Neuron (in vitro differentiated cells): ENCODE results near the gene PRKAR2A.
"Not testable (repeated sequence)": the region's sequence is repeated elsewhere in the genome, so short reads cannot be mapped to it uniquely, and the experiment has no call there.

Source experiments
- H2AFZ ChIP-seq: one replicate; pipeline ENCODE4 v1.6.1; 2013; ENCODE audit warnings: low read depth, mild to moderate bottlenecking, inconsistent platforms, low read length, moderate library complexity
- H3K27me3 ChIP-seq: one replicate; pipeline ENCODE4 v1.6.1; 2013; ENCODE audit warnings: low read length; ENCODE audit not compliant: insufficient read depth
- H3K36me3 ChIP-seq: one replicate; pipeline ENCODE4 v1.6.1; 2013; ENCODE audit warnings: low read length; ENCODE audit not compliant: insufficient read depth
- H3K4me1 ChIP-seq: one replicate; pipeline ENCODE4 v1.6.1; 2013; ENCODE audit warnings: low read length; ENCODE audit not compliant: insufficient read depth
- H3K4me3 ChIP-seq: 2 replicates; pipeline ENCODE4 v1.5.1; 2013; ENCODE audit warnings: mild to moderate bottlenecking, low read length, moderate library complexity
- H3K9me3 ChIP-seq: one replicate; pipeline ENCODE4 v1.6.1; 2013; ENCODE audit warnings: low read length

The PRKAR2A gene

GRCh38 chr3:48747706-48748105 lies 100.0 kb downstream of the PRKAR2A start:
- Histone ChIP-seq H3K4me3 (no peak overlapping the region), H2AFZ (no peak overlapping the region), H3K27me3 (no peaks in the 10 kb centered on the region), H3K4me1 (peaks cover 5% of the 10 kb centered on the region), H3K36me3 (peaks cover 16% of the 10 kb centered on the region), H3K9me3 (no peaks in the 10 kb centered on the region)

DNA sequence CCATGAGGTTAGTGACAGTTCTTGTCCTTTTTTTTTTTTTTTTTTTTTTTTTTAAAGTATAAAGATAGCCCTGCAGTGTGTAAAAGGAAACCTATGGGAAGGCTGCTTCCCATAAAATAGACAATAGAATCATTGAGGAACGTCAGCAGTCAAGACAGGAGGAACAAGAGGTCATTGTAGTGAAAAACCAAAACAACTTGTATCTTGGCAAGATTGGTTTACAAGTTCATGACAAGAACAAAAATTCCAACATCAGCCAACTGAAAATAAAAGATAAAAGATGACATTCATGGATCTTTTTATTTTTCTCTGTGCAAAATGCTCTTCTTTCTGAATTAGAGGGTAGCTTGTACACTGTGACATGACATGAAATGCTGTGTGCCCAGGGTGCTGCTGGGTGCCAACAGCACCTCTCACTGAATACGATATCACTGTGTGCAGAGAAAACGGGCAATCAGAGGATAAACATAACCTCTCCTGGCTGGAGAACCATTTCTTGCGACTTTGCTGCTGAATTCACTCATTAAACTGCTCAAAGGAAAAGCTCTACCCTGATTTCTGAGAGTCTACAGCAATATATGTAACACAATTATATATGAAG lies 100.6 kb downstream of the PRKAR2A start:
- Histone ChIP-seq H3K9me3 (no peaks in the 10 kb centered on the region), H3K4me3 (no peak overlapping the region), H3K27me3 (no peaks in the 10 kb centered on the region), H2AFZ (no peak overlapping the region), H3K36me3 (peaks cover 14% of the 10 kb centered on the region), H3K4me1 (peaks cover 5% of the 10 kb centered on the region)

GRCh38 chr3:48743773-48744172 lies 103.9 kb downstream of the PRKAR2A start:
- H3K9me3 ChIP-seq: no peaks in the 10 kb centered on the region
- H3K36me3 ChIP-seq: peaks cover 5% of the 10 kb centered on the region
- no peaks in the 10 kb centered on the region for H3K27me3 ChIP-seq
- no peak overlapping the region for H2AFZ ChIP-seq
- H3K4me1 ChIP-seq: peaks cover 9% of the 10 kb centered on the region
- H3K4me3 ChIP-seq: no peak overlapping the region

GRCh38 chr3:48741226-48741625 lies 106.4 kb downstream of the PRKAR2A start:
- not testable (repeated sequence) for H3K4me3 ChIP-seq, H3K4me1 ChIP-seq, H2AFZ ChIP-seq, H3K36me3 ChIP-seq, H3K27me3 ChIP-seq, H3K9me3 ChIP-seq

DNA sequence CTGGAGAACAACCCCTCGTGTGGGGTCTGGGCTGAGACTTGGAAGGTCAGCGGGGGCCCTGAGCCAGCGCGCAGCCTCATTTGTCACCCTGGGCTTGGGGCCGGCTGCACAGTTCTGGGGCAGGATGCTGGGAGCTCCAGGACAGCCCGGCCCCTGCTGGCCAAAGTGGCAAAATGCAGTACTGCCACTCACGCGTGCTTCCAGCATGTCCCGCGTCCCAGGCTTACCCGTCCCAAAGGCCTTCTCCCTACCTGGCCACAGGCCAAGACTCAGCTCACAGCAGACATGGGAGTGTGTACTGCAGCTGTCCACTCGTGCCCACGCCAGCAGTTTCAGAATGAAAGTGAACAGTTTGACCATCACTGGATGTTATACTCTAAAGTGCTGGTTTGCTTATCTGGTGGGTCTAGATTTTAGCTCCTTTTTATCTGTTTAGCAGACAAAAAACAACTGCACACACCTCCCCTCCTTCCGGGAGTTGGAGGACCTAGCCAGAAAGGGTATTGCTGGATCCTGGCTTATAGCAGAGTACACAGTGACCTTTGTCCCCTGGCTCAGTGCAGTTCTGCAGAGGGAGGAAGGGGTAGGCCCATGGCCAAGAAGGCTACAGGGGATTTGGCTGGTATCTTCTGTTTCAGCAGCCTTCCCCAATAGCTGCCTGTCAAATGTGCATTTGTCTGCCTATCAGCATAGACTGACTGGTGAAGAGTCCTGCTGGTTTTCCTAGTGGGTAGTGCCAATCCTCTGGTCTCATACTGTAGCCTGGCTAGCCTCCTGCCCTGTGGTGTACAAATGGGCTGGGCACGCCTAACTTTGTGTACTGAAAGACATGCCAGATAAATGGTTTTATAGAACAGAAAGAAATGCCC lies 107.5 kb downstream of the PRKAR2A start:
- Histone ChIP-seq H3K4me3 (no peak overlapping the region), H2AFZ (no peak overlapping the region), H3K27me3 (no peaks in the 10 kb centered on the region), H3K9me3 (no peaks in the 10 kb centered on the region), H3K4me1 (peaks cover 13% of the 10 kb centered on the region), H3K36me3 (no peaks in the 10 kb centered on the region)

- Histone ChIP-seq H3K9me3 (no peaks in the 10 kb centered on the region), H2AFZ (no peak overlapping the region), H3K27me3 (no peaks in the 10 kb centered on the region), H3K4me1 (peaks cover 13% of the 10 kb centered on the region), H3K36me3 (no peaks in the 10 kb centered on the region), H3K4me3 (no peak overlapping the region)
Measured at GRCh38 chr3:48739617-48739954, 108.1 kb downstream of the PRKAR2A start.

GRCh38 chr3:48738926-48739616 lies 108.6 kb downstream of the PRKAR2A start:
- no peaks in the 10 kb centered on the region for H3K9me3 ChIP-seq
- peaks cover 13% of the 10 kb centered on the region for H3K4me1 ChIP-seq
- H3K27me3 ChIP-seq: no peaks in the 10 kb centered on the region
- H3K36me3 ChIP-seq: no peaks in the 10 kb centered on the region
- H3K4me3 ChIP-seq: no peak overlapping the region
- H2AFZ ChIP-seq: no peak overlapping the region

DNA sequence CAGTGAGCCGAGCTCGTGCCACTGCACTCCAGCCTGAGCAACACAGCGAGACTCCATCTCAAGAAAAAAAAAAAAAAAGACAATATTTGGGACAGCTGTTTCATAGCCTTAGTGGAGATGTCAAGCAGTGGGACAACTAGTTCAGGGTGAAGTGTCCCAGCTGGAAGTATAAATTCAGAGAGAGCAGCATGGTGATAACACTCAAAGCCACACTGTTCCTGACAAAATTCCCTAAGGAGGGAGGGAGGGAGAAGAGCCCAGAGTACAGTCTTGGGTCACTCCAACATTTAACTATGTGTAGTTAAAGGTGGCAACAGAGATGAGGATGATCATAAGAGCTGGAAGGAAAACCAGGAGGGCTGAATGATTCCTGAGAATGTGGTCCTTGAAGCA lies 109.5 kb downstream of the PRKAR2A start:
- H3K36me3 ChIP-seq: no peaks in the 10 kb centered on the region
- no peak overlapping the region for H3K4me3 ChIP-seq
- H3K27me3 ChIP-seq: no peaks in the 10 kb centered on the region
- H3K4me1 ChIP-seq: peaks cover 13% of the 10 kb centered on the region
- no peaks in the 10 kb centered on the region for H3K9me3 ChIP-seq
- H2AFZ ChIP-seq: no peak overlapping the region

GRCh38 chr3:48735075-48735767 lies 112.5 kb downstream of the PRKAR2A start:
- peak overlapping the region; percentile 35 for H3K4me3 ChIP-seq
- H3K9me3 ChIP-seq, H3K36me3 ChIP-seq: not testable (repeated sequence)

GRCh38 chr3:48734541-48734940 lies 113.1 kb downstream of the PRKAR2A start:
- H3K4me3 ChIP-seq, H2AFZ ChIP-seq, H3K9me3 ChIP-seq, H3K27me3 ChIP-seq, H3K36me3 ChIP-seq: not testable (repeated sequence)
- peaks cover 11% of the 10 kb centered on the region for H3K4me1 ChIP-seq

More at GRCh38 chr3:48735075-48735767, 112.5 kb downstream of the PRKAR2A start:
- H3K27me3 ChIP-seq, H2AFZ ChIP-seq: not testable (repeated sequence)
- H3K4me1 ChIP-seq: peaks cover 13% of the 10 kb centered on the region

DNA sequence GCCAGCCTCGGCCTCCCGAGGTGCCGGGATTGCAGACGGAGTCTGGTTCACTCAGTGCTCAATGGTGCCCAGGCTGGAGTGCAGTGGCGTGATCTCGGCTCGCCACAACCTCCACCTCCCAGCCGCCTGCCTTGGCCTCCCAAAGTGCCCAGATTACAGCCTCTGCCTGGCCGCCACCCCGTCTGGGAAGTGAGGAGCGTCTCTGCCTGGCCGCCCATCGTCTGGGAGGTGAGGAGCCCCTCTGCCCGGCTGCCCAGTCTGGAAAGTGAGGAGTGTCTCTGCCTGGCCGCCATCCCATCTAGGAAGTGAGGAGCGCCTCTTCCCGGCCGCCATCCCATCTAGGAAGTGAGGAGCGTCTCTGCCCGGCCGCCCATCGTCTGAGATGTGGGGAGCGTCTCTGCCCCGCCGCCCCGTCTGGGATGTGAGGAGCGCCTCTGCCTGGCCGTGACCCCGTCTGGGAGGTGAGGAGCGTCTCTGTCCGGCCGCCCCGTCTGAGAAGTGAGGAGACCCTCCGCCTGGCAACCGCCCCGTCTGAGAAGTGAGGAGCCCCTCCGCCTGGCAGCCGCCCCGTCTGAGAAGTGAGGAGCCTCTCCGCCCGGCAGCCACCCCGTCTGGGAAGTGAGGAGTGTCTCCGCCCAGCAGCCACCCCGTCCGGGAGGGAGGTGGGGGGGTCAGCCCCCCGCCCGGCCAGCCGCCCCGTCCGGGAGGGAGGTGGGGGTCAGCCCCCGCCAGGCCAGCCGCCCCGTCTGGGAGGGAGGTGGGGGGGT lies 113.7 kb downstream of the PRKAR2A start:
- not testable (repeated sequence) for H3K4me3 ChIP-seq, H3K9me3 ChIP-seq, H2AFZ ChIP-seq, H3K27me3 ChIP-seq, H3K4me1 ChIP-seq, H3K36me3 ChIP-seq

GRCh38 chr3:48727511-48727910 lies 120.2 kb downstream of the PRKAR2A start:
- Histone ChIP-seq H3K27me3 (no peaks in the 10 kb centered on the region), H3K36me3 (no peaks in the 10 kb centered on the region), H3K4me3 (no peak overlapping the region), H3K9me3 (no peaks in the 10 kb centered on the region), H2AFZ (no peak overlapping the region), H3K4me1 (no peaks in the 10 kb centered on the region)
